ENCODE measurements around the gene SSTR3. TPM values are rescaled to one million over a fixed set of nuclear protein-coding genes. Genes with fewer than 3 reads are reported as not detected.

The SSTR3 gene
- total RNA-seq, 1 donor, result not detected

DNA sequence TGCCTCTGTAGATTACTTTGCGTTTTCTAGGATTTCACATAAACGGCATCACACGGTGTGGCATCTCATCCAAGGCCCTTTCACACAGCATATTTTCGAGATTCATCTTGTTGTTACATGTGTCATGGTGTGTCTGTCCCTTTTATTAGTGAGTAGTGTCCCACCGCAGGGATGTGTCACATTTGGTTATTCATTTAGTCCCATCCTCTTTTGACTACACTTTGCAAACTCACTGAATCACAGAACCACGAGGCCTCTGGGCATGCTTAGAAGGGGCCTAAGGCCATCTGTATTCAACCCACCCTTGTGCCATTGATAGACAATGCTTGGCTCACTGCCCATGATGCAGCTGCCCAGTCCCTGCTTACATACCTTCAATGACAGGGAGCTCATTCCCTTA is 36.0 kb upstream of the SSTR3 start:
- no peak for DNase-seq (ENCODE audit: low read depth)
- H3K4me3 ChIP-seq (ENCODE audit: low read depth, low read length), result no peak overlapping the region
- no peak for TF ChIP-seq CTCF (IDR thresholded peaks at IDR 0.05; ENCODE audit: insufficient read depth, low read length)

- H3K4me3 ChIP-seq (ENCODE audit: low read depth, low read length), result no peak overlapping the region
- no peak for TF ChIP-seq CTCF (IDR thresholded peaks at IDR 0.05; ENCODE audit: insufficient read depth, low read length)
- DNase-seq (ENCODE audit: low read depth), result no peak
Observed at GRCh38 chr22:37245740-37246139, 33.5 kb upstream of the SSTR3 start.

DNA sequence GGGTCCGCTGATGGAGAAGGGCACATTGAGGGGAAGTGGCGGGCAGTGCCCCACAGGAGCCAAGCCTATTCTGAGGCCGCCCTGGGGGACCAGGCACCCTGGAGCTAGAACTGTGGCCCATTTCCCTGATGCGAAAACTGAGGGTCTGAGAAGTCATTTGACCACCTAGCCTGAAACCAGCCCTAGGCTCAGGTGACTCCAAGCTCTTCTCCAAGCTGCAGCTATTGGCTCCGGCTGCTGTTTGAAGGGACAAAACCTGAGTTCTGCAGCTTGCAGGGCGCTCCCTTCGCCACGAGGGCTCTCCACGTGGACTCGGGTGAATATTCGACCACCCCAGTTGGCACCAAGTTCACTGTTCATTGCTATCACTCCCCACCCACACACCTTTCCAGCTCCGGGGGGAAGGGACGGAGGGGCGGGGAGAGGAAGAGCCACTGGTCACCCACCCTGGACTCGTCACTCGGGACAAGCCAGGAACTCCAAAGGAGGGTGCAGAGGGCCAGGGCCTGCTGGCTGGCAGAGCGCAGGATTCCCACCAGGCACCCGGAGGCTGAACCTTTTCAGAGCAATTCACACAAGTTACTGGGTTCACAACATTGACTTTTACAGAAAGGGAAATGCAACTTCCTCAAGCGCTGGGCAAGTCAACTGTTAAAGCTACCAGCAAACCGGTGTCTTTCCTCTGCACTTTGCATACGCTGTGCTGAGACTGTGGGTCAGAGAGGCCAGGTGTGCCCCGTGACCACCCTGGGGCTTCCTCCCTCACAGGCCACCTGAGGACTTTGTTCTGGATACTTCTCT is 32.8 kb upstream of the SSTR3 start:
- no peak overlapping the region for H3K4me3 ChIP-seq (ENCODE audit: low read depth, low read length)
- no peak for TF ChIP-seq CTCF (IDR thresholded peaks at IDR 0.05; ENCODE audit: insufficient read depth, low read length)
- DNase-seq (ENCODE audit: low read depth), result no peak

DNA sequence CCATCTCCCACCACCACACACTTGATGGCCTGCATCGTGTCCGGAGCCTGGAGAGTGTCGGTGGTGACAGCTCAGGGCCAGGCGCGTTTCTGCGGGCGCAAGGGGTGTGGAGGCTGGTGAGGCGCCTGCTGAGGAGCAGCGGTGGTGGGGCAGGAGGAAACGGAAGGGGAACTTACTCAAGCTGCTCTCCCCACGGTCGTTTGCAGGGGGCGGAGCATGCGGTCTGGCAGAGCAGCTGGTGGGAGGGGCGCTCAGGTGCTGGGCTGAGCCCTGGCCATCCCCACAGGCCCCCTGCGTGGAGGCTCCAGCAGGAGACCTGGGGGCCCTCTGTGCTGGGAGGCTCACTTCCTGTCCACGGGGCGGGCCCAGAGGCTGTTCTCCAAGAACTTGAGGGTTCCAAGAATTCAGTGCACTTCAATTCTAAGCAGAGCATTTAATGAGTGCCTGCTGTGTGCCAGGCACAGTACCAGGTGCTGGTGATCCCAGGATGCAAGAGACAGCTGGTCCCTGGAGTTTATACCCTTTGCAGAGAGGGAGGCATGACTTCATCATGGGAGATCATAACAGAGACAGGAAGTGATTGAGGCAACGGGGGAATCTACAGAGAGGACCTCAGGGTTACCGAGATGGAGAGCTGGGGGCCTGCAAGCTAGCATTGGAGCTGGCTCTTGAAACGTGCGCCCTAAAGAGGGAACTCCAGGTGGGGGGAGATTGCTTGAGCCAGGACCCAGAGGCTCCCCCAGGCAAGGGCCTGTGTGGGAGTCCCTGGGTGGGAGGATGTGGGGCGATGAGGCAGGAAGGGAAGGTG is 32.0 kb upstream of the SSTR3 start, which contains the start of gene RAC2:
TSS of gene RAC2 (minus strand) at position 156 of the 808 bp plus-strand sequence. CDS start at position 35, 121 bp downstream.
- no peak for TF ChIP-seq CTCF (IDR thresholded peaks at IDR 0.05; ENCODE audit: insufficient read depth, low read length)
- H3K4me3 ChIP-seq (ENCODE audit: low read depth, low read length), result peak within 1 kb of the TSS; percentile 66
- peak; percentile 58 for DNase-seq (ENCODE audit: low read depth)

GRCh38 chr22:37243402-37244113 is 31.3 kb upstream of the SSTR3 start:
- no peak for DNase-seq (ENCODE audit: low read depth)
- no peak for TF ChIP-seq CTCF (IDR thresholded peaks at IDR 0.05; ENCODE audit: insufficient read depth, low read length)
- peak overlapping the region; percentile 66 for H3K4me3 ChIP-seq (ENCODE audit: low read depth, low read length)

DNA sequence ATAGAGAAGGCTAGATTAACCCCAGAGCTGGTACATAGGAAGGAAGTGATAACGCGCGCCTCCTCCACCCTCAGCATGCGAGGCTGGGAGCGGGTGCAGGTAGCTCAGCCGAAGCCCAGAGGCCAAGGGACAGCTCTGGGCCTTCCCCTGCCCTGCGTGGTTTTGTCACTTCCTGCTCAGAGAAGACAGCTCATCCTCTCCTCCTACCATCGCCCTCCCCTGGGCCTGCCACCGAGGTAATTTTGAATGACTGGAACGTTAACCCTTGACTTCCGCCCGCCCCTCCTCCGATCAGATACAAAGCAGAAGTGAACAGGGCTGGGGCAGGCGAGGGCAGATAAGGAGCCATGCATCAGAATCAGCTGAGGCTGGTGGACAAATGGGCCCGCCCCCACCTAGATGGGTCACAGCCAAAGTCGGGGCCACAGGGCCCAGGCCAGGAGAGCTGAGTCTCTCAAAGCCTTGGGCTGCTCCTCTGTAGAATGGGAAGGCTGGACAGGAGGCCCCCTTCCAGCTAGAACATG is 30.2 kb upstream of the SSTR3 start:
- DNase-seq (ENCODE audit: low read depth), result no peak
- H3K4me3 ChIP-seq (ENCODE audit: low read depth, low read length), result no peak overlapping the region
- no peak for TF ChIP-seq CTCF (IDR thresholded peaks at IDR 0.05; ENCODE audit: insufficient read depth, low read length)
